Vagina (tissue), 2 donors: ENCODE results near the gene TBCD.

Source experiments
- POLR2A ChIP-seq, 2 donors: fragments of 450-650 bp; IDR thresholded peaks; one replicate each; pipeline ENCODE4 v1.6.1; 2017; ENCODE audit warnings: antibody characterized with exemption in 2 of 2, mild to moderate bottlenecking in 2 of 2, moderate library complexity in 2 of 2
- POLR2AphosphoS5 ChIP-seq, 2 donors: sonication (generic); formaldehyde crosslinking; IDR thresholded peaks; one replicate each; pipeline ENCODE4 v1.9.0; 2017; ENCODE audit warnings: antibody characterized with exemption in 2 of 2, mild to moderate bottlenecking in 2 of 2, low read depth in 1 of 2; ENCODE audit not compliant: insufficient read depth in 1 of 2
- TF ChIP-seq, protein P1 (sequence below), 3 experiments: fragments of 450-650 bp in 2 of 3; fragments of 200-600 bp in 1 of 3; sonication (generic) in 1 of 3; IDR thresholded peaks; one replicate each; pipeline ENCODE4 v1.5.1; 2017 to 2019; ENCODE audit warnings: antibody characterized with exemption in 3 of 3, mild to moderate bottlenecking in 2 of 3, moderate library complexity in 2 of 3

DNA sequence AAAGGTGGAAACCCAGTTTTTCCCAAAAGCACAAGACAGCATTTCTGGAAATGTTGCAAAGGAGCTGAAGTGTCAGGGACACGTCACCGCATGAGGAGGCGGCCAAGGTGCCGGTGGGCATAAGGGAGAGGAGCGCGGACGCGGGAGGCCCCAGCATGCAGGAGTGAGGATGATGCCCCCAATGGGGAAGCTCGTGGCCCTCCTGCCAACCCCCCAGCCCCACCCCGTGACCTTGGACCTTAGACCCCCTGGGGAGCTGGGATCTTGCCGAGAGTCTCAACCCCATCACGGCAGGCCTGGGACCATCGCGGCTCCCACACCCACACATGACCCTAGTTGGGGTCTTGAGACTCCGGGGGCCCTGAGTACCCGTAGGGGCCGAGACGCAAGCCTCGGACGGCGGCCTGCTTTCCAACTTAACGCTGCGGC lies 208.1 kb downstream of the TBCD start:
- TF ChIP-seq, protein P1, sequence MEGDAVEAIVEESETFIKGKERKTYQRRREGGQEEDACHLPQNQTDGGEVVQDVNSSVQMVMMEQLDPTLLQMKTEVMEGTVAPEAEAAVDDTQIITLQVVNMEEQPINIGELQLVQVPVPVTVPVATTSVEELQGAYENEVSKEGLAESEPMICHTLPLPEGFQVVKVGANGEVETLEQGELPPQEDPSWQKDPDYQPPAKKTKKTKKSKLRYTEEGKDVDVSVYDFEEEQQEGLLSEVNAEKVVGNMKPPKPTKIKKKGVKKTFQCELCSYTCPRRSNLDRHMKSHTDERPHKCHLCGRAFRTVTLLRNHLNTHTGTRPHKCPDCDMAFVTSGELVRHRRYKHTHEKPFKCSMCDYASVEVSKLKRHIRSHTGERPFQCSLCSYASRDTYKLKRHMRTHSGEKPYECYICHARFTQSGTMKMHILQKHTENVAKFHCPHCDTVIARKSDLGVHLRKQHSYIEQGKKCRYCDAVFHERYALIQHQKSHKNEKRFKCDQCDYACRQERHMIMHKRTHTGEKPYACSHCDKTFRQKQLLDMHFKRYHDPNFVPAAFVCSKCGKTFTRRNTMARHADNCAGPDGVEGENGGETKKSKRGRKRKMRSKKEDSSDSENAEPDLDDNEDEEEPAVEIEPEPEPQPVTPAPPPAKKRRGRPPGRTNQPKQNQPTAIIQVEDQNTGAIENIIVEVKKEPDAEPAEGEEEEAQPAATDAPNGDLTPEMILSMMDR (IDR thresholded peaks at IDR 0.05): no peak
- TF ChIP-seq POLR2A (IDR thresholded peaks at IDR 0.05) (no peak), POLR2AphosphoS5 (IDR thresholded peaks at IDR 0.05; ENCODE audit: insufficient read depth in 1 of 2, low read depth in 1 of 2) (no peak)
